Astrocyte (in vitro differentiated cells and primary cell): ENCODE data around the gene ATP8B1.

Experiments
- EZH2 ChIP-seq: IDR thresholded peaks from 2 replicates; pipeline ENCODE4 v1.6.1; 2012; ENCODE audit warnings: mild to moderate bottlenecking, low read length, inconsistent platforms; ENCODE audit not compliant: insufficient read depth
- TF ChIP-seq, protein P1 (sequence below): IDR thresholded peaks from 2 replicates; pipeline ENCODE4 v1.5.1; 2011; ENCODE audit warnings: low read depth, mild to moderate bottlenecking, inconsistent platforms, low read length, moderate library complexity; ENCODE audit not compliant: insufficient read depth

DNA sequence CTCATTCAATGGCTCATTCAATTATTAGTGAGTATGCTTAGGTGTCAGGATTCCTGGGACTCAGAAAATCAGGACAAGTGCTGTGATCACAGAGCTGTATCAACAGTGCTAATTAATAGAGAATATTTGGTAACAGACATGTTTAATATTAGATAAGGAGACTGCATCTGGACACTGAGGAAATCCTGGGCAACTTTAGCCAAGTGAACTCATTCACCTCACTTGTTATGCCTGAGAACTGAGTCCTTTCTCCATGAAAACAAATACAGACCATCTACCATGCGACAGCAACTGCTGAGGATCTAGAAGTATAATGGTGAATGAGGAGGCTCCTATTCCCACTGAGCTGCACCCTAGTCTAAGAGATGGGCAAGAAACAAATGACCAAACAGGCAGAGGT is 23.1 kb upstream of the ATP8B1 start:
- TF ChIP-seq, protein P1, sequence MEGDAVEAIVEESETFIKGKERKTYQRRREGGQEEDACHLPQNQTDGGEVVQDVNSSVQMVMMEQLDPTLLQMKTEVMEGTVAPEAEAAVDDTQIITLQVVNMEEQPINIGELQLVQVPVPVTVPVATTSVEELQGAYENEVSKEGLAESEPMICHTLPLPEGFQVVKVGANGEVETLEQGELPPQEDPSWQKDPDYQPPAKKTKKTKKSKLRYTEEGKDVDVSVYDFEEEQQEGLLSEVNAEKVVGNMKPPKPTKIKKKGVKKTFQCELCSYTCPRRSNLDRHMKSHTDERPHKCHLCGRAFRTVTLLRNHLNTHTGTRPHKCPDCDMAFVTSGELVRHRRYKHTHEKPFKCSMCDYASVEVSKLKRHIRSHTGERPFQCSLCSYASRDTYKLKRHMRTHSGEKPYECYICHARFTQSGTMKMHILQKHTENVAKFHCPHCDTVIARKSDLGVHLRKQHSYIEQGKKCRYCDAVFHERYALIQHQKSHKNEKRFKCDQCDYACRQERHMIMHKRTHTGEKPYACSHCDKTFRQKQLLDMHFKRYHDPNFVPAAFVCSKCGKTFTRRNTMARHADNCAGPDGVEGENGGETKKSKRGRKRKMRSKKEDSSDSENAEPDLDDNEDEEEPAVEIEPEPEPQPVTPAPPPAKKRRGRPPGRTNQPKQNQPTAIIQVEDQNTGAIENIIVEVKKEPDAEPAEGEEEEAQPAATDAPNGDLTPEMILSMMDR: no peak
- TF ChIP-seq EZH2: no peak
